Measurements from ENCODE around the gene SLC49A3.

DNA sequence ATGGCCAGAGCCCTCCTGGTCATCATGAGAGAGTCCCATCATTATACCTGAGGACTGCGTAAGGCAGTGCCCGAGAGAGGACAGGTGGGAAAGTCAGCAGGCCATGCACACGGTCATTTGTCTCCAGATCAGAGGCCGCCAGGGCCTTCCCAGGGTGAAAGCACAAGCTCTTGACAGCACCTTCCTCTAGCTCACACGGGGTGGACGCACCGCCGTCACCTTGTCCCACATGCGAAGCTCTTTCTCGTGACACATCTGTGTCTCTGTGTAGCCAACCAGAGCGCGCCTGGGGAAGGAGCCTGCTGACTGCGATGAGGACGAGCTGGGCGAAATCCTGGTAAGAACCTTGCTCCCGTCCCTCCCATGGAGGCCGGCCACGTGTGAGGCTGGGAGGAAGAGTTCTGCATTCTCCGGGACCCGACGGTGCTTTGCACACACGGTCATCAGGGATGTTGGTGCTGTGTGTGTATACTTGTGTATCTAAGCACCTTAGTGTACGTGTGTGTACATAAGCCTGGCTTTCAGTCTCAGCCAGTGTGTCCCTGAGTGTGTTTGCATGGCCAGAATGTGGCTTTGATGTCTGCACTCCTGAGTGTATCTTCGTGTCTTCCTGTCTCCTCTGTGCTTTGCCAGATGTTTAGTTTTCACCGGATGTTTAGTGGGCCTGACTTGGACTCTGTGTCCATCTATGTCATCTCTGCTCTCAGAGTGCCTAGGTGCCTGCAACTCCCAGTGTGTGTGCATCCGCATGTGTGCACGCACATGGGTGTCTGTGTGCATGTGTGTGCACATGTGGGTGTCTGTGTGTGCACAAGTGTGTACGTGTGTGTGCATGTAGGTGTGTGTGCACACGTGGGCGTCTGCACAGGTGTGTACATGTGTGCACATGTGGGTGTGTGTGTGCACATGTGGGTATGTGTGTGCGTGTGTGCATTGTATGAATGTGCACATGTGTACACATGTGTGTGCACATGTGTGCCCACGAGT is 30.0 kb downstream of the SLC49A3 start:
- no peak for TF ChIP-seq CTCF (CRISPR knock-in tag; IDR thresholded peaks at IDR 0.05)
- no peak for TF ChIP-seq CHD2 (IDR thresholded peaks at IDR 0.05; ENCODE audit: low read depth, low read length)
- TF ChIP-seq, protein P1, sequence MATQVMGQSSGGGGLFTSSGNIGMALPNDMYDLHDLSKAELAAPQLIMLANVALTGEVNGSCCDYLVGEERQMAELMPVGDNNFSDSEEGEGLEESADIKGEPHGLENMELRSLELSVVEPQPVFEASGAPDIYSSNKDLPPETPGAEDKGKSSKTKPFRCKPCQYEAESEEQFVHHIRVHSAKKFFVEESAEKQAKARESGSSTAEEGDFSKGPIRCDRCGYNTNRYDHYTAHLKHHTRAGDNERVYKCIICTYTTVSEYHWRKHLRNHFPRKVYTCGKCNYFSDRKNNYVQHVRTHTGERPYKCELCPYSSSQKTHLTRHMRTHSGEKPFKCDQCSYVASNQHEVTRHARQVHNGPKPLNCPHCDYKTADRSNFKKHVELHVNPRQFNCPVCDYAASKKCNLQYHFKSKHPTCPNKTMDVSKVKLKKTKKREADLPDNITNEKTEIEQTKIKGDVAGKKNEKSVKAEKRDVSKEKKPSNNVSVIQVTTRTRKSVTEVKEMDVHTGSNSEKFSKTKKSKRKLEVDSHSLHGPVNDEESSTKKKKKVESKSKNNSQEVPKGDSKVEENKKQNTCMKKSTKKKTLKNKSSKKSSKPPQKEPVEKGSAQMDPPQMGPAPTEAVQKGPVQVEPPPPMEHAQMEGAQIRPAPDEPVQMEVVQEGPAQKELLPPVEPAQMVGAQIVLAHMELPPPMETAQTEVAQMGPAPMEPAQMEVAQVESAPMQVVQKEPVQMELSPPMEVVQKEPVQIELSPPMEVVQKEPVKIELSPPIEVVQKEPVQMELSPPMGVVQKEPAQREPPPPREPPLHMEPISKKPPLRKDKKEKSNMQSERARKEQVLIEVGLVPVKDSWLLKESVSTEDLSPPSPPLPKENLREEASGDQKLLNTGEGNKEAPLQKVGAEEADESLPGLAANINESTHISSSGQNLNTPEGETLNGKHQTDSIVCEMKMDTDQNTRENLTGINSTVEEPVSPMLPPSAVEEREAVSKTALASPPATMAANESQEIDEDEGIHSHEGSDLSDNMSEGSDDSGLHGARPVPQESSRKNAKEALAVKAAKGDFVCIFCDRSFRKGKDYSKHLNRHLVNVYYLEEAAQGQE (IDR thresholded peaks at IDR 0.05; ENCODE audit: borderline replicate concordance in 1 of 2, low read depth in 1 of 2, low read length in 2 of 2), result no peak
- TF ChIP-seq BRCA1 (CRISPR knock-in tag; IDR thresholded peaks at IDR 0.05), result no peak
- no peak for TF ChIP-seq POLR2A (IDR thresholded peaks at IDR 0.05; ENCODE audit: insufficient read depth in 1 of 2, low read depth in 2 of 2, low read length in 2 of 2)
- TF ChIP-seq ZNF331 (CRISPR knock-in tag; IDR thresholded peaks at IDR 0.05), result no peak
- TF ChIP-seq, protein P2, sequence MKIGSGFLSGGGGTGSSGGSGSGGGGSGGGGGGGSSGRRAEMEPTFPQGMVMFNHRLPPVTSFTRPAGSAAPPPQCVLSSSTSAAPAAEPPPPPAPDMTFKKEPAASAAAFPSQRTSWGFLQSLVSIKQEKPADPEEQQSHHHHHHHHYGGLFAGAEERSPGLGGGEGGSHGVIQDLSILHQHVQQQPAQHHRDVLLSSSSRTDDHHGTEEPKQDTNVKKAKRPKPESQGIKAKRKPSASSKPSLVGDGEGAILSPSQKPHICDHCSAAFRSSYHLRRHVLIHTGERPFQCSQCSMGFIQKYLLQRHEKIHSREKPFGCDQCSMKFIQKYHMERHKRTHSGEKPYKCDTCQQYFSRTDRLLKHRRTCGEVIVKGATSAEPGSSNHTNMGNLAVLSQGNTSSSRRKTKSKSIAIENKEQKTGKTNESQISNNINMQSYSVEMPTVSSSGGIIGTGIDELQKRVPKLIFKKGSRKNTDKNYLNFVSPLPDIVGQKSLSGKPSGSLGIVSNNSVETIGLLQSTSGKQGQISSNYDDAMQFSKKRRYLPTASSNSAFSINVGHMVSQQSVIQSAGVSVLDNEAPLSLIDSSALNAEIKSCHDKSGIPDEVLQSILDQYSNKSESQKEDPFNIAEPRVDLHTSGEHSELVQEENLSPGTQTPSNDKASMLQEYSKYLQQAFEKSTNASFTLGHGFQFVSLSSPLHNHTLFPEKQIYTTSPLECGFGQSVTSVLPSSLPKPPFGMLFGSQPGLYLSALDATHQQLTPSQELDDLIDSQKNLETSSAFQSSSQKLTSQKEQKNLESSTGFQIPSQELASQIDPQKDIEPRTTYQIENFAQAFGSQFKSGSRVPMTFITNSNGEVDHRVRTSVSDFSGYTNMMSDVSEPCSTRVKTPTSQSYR (CRISPR knock-in tag; IDR thresholded peaks at IDR 0.05; ENCODE audit: borderline replicate concordance), result no peak
